ENCODE measurements around the gene ATG9B. TPM values are rescaled to one million over a fixed set of nuclear protein-coding genes. Genes with fewer than 3 reads are reported as not detected.

ATG9B gene, protein sequence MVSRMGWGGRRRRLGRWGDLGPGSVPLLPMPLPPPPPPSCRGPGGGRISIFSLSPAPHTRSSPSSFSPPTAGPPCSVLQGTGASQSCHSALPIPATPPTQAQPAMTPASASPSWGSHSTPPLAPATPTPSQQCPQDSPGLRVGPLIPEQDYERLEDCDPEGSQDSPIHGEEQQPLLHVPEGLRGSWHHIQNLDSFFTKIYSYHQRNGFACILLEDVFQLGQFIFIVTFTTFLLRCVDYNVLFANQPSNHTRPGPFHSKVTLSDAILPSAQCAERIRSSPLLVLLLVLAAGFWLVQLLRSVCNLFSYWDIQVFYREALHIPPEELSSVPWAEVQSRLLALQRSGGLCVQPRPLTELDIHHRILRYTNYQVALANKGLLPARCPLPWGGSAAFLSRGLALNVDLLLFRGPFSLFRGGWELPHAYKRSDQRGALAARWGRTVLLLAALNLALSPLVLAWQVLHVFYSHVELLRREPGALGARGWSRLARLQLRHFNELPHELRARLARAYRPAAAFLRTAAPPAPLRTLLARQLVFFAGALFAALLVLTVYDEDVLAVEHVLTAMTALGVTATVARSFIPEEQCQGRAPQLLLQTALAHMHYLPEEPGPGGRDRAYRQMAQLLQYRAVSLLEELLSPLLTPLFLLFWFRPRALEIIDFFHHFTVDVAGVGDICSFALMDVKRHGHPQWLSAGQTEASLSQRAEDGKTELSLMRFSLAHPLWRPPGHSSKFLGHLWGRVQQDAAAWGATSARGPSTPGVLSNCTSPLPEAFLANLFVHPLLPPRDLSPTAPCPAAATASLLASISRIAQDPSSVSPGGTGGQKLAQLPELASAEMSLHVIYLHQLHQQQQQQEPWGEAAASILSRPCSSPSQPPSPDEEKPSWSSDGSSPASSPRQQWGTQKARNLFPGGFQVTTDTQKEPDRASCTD
- polyA plus RNA-seq (2013, experiment 1 of 2) = 2.4 TPM
- polyA plus RNA-seq (2013, experiment 2 of 2) = 1.8 TPM

DNA sequence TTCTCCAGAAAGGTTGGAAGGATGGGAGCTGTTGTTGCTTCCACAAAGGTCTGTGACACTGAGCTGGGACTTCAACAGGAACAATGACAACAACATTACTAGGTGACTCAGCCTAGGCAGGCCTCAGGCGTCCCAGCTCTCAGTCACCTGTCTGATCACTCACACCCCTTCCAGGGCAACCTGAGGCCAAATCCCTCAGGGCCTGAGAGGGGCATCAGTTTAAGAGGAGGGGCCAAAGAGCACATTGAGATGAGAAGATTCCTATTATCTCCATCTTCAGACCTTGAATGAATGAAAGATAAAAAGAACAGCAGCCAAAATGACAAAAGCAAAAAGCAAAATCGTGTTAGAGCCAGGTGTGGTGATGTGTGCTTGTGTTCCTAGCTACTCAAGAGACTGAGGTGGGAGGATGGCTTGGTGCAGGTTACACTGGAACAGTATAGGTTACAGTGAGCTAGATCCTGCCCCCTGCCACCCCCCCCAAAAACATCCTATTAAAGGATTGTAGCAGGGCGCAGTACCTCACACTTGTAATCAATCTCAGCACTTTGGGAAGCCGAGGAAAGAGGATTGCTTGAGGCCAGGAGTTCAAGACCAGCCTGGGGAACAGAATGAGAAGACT lies at the start of gene ATG9B:
ATG9B (minus strand) TSS at position 60 of the 622 bp plus-strand sequence. CDS start 71 bp downstream, outside the sequence.
- Histone ChIP-seq H3K9me3 (ENCODE audit: control insufficient read depth, low read length) (no peaks in the 10 kb centered on the region), H3K4me3 (ENCODE audit: extremely low read depth, insufficient read depth, low read length, poor library complexity, severe bottlenecking) (no peak within 1 kb of the TSS), H3K36me3 (ENCODE audit: control insufficient read depth, insufficient read depth, low read length) (no peaks in the 10 kb centered on the region), H3K27ac (ENCODE audit: low read depth, low read length, severe bottlenecking) (no peak within 1 kb of the TSS), H3K4me1 (ENCODE audit: control insufficient read depth, insufficient read depth, low read length, poor library complexity, severe bottlenecking) (peaks cover 29% of the 10 kb centered on the region)
- 83 to 100% methylated on average over 2 of the region's 4 CpGs for WGBS, 2 experiments (ENCODE audit: insufficient coverage in 2 of 2)

DNA sequence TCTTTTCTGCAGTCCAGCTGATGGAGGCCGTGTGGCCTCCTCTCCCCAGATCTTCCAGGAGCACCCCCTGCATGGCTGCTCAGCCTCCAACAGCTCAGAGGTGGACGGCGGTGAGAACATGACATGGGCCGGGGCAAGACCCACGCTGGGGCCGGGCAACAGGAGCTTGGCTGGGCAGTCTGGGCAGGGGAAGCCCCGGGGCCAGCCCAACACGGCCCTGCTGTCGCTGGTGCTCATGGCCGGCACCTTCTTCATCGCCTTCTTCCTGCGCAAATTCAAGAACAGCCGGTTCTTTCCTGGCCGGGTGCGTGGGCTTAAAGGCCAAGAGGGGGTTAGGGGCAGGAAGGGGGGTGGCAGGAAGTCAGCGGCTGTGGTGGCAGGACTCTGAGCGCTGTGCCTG lies 49.7 kb upstream of the ATG9B start:
- Histone ChIP-seq H3K36me3 (ENCODE audit: control insufficient read depth, insufficient read depth, low read length) (peaks cover 88% of the 10 kb centered on the region), H3K4me1 (ENCODE audit: control insufficient read depth, insufficient read depth, low read length, poor library complexity, severe bottlenecking) (peaks cover 16% of the 10 kb centered on the region), H3K9me3 (ENCODE audit: control insufficient read depth, low read length) (no peaks in the 10 kb centered on the region), H3K4me3 (ENCODE audit: extremely low read depth, insufficient read depth, low read length, poor library complexity, severe bottlenecking) (no peak overlapping the region), H3K27ac (ENCODE audit: low read depth, low read length, severe bottlenecking) (no peak overlapping the region)
- 92 to 99% methylated on average over 8 to 13 of the region's 17 CpGs for WGBS, 2 experiments (ENCODE audit: insufficient coverage in 2 of 2)

DNA sequence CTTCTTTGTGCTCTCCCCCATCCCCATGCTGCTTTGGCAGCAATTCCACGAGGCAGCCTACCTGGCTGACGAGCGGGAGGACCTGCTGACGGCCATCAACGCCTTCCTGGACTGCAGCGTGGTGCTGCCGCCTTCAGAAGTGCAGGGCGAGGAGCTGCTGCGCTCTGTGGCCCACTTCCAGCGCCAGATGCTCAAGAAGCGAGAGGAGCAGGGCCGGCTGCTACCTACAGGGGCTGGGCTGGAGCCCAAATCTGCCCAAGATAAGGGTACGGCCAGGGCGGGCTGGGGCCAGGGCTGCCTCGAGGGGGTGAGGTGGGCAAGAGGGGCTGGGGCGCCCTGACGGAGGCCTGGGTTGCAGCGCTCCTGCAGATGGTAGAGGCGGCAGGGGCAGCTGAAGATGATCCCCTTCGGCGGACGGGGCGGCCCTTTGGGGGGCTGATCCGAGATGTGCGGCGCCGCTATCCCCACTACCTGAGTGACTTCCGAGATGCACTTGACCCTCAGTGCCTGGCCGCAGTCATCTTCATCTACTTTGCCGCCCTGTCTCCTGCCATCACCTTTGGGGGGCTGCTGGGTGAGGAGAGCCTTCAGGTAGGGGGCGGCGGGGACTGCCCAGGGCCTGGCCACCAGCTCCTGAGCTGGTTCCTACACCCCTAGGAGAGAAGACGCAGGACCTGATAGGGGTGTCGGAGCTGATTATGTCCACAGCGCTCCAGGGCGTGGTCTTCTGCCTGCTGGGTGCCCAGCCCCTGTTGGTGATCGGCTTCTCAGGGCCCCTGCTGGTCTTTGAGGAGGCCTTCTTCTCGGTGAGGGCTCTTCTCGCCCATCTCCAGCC lies 47.0 kb upstream of the ATG9B start:
- WGBS, 2 experiments (ENCODE audit: insufficient coverage in 2 of 2) = 92 to 96% methylated on average over 33 to 36 of the region's 39 CpGs
- Histone ChIP-seq H3K4me1 (ENCODE audit: control insufficient read depth, insufficient read depth, low read length, poor library complexity, severe bottlenecking) (peaks cover 15% of the 10 kb centered on the region), H3K36me3 (ENCODE audit: control insufficient read depth, insufficient read depth, low read length) (peaks cover 92% of the 10 kb centered on the region), H3K4me3 (ENCODE audit: extremely low read depth, insufficient read depth, low read length, poor library complexity, severe bottlenecking) (no peak overlapping the region), H3K27ac (ENCODE audit: low read depth, low read length, severe bottlenecking) (no peak overlapping the region), H3K9me3 (ENCODE audit: control insufficient read depth, low read length) (no peaks in the 10 kb centered on the region)

DNA sequence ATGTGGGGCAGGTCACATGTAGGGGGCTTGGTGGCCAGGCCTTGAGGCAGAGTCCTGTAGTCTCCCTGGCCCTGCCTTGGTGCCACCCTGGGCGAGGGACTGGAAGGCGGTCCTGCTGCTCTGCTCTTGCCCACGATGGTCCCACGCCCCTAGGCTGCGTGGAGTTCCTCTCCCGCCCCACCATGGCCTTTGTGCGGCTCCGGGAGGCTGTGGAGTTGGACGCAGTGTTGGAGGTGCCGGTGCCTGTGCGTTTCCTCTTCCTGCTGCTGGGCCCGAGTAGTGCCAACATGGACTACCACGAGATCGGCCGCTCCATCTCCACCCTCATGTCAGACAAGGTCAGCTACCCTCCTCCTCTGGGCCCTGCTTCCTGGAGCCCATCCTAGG lies 46.3 kb upstream of the ATG9B start:
- Histone ChIP-seq H3K9me3 (ENCODE audit: control insufficient read depth, low read length) (no peaks in the 10 kb centered on the region), H3K4me1 (ENCODE audit: control insufficient read depth, insufficient read depth, low read length, poor library complexity, severe bottlenecking) (peaks cover 15% of the 10 kb centered on the region), H3K27ac (ENCODE audit: low read depth, low read length, severe bottlenecking) (no peak overlapping the region), H3K36me3 (ENCODE audit: control insufficient read depth, insufficient read depth, low read length) (peaks cover 92% of the 10 kb centered on the region), H3K4me3 (ENCODE audit: extremely low read depth, insufficient read depth, low read length, poor library complexity, severe bottlenecking) (no peak overlapping the region)
- 93 to 99% methylated on average over 9 to 15 of the region's 15 CpGs for WGBS, 2 experiments (ENCODE audit: insufficient coverage in 2 of 2)

DNA sequence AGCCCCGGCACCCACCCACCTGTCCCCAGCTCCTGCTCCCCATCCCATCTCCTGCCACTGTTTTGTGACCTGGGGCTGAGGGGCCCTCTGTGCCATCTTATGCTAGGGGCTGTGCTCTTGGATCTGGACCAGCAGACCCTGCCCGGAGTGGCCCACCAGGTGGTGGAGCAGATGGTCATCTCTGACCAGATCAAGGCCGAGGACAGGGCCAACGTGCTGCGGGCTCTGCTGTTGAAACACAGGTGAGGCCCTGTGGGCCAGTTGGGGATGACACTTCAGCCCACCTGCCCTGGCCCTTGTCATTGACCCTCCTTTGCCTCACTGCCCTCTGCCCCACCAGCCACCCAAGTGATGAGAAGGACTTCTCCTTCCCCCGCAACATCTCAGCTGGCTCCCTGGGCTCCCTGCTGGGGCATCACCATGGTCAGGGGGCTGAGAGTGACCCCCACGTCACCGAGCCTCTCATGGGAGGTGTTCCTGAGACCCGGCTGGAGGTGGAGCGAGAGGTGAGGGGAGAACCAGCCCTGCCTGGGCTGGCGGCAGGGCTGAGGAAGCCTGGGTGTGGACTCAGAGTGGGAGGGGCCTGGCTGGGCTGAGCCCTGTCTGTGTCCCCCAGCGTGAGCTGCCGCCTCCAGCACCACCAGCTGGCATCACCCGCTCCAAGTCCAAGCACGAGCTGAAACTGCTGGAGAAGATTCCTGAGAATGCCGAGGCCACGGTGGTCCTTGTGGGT lies 45.7 kb upstream of the ATG9B start:
- 90 to 98% methylated on average over 7 to 13 of the region's 17 CpGs for WGBS, 2 experiments (ENCODE audit: insufficient coverage in 2 of 2)

DNA sequence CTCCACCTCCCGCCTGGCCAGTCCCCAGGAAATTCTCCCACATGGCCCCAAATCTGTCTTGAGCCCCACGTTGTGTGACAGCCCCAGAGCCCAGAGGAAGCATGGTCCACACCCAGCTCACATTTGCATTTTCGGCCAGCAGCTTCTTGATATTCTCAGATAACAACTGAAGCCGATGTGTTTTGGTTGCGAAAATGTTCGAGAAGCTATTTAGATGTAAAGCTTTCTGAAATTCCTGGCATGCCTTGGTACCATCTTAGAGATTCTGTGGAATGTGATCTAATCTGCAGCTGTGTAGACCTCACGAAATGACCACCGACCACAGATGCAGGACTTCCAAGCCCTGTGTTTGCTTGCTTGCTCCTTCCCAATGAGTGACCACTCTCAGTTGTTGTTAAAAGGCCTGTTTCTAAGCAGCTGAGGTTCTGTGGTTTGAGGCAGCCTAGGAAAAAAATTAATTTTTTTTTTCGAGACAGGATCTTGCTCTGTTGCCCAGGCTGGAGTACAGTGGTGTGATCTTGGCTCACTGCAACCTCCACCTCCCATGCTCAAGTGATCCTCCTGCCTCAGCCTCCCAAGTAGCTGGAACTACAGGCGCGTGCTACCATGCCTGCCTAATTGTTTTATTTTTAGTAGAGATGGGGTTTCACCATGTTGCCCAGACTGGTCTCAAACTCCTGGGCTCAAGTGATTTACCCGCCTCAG lies 43.9 kb upstream of the ATG9B start:
- H3K27ac ChIP-seq (ENCODE audit: low read depth, low read length, severe bottlenecking) = peak overlapping the region; percentile 81
- 67 to 72% methylated on average over 10 to 11 of the region's 12 CpGs for WGBS, 2 experiments (ENCODE audit: insufficient coverage in 2 of 2)
- peaks cover 92% of the 10 kb centered on the region for H3K36me3 ChIP-seq (ENCODE audit: control insufficient read depth, insufficient read depth, low read length)
- peaks cover 23% of the 10 kb centered on the region for H3K4me1 ChIP-seq (ENCODE audit: control insufficient read depth, insufficient read depth, low read length, poor library complexity, severe bottlenecking)
- no peaks in the 10 kb centered on the region for H3K9me3 ChIP-seq (ENCODE audit: control insufficient read depth, low read length)
- H3K4me3 ChIP-seq (ENCODE audit: extremely low read depth, insufficient read depth, low read length, poor library complexity, severe bottlenecking) = no peak overlapping the region

More for the DNA sequence above, 45.7 kb upstream of the ATG9B start:
- H3K27ac ChIP-seq (ENCODE audit: low read depth, low read length, severe bottlenecking) = no peak overlapping the region
- H3K4me3 ChIP-seq (ENCODE audit: extremely low read depth, insufficient read depth, low read length, poor library complexity, severe bottlenecking) = no peak overlapping the region
- no peaks in the 10 kb centered on the region for H3K9me3 ChIP-seq (ENCODE audit: control insufficient read depth, low read length)
- H3K36me3 ChIP-seq (ENCODE audit: control insufficient read depth, insufficient read depth, low read length) = peaks cover 92% of the 10 kb centered on the region
- H3K4me1 ChIP-seq (ENCODE audit: control insufficient read depth, insufficient read depth, low read length, poor library complexity, severe bottlenecking) = peaks cover 15% of the 10 kb centered on the region

DNA sequence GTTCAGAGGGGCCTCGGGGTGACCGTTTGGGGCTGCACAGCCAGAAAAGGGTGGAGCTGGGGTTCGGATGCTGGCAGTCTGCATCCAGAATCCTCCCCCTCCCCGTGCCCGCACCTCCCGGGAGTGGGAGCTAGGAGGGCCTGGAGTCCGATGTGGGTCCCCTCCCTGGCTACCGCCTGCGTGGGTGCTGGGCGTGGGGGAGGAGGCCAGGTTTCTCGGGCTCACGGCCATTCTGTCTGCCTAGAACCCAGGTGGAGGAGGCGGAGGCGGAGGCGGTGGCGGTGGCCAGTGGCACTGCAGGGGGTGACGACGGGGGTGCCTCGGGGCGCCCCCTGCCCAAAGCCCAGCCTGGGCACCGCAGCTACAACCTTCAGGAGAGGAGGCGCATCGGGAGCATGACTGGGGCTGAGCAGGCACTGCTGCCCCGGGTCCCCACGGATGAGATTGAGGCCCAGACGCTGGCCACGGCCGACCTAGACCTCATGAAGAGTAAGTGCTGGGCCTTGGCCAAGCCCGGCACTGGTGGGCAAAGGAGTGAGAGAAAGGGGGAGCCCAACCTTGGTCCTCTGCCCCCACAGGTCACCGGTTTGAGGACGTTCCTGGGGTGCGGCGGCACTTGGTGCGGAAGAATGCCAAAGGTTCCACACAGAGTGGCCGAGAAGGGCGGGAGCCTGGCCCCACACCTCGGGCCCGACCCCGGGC lies 42.1 kb upstream of the ATG9B start:
- Histone ChIP-seq H3K4me3 (ENCODE audit: extremely low read depth, insufficient read depth, low read length, poor library complexity, severe bottlenecking) (no peak overlapping the region), H3K27ac (ENCODE audit: low read depth, low read length, severe bottlenecking) (no peak overlapping the region), H3K4me1 (ENCODE audit: control insufficient read depth, insufficient read depth, low read length, poor library complexity, severe bottlenecking) (peaks cover 34% of the 10 kb centered on the region), H3K9me3 (ENCODE audit: control insufficient read depth, low read length) (no peaks in the 10 kb centered on the region), H3K36me3 (ENCODE audit: control insufficient read depth, insufficient read depth, low read length) (peaks cover 80% of the 10 kb centered on the region)
- 96% methylated on average over 36 to 39 of the region's 39 CpGs for WGBS, 2 experiments (ENCODE audit: insufficient coverage in 2 of 2)

DNA sequence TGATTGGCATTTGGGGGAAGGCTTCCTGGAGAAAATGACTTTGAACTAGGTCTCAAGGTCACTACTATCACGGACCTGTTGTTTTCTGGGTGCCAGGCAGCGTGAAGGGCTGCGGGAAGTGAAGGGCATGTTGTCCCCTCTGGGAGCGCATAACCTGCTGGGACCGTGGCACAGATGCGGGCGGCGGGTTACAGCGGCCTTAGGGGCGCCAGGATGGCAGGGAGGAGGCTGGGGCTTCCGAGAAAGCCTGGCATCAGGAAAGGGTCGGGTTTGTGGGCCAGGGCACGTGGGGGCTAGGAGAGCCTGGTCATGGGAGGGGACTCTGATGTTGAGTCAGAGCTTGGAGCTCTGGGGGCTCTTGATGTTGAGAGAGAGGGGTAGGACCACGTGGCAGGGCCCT lies 41.2 kb upstream of the ATG9B start:
- Histone ChIP-seq H3K27ac (ENCODE audit: low read depth, low read length, severe bottlenecking) (no peak overlapping the region), H3K4me3 (ENCODE audit: extremely low read depth, insufficient read depth, low read length, poor library complexity, severe bottlenecking) (no peak overlapping the region), H3K36me3 (ENCODE audit: control insufficient read depth, insufficient read depth, low read length) (peaks cover 71% of the 10 kb centered on the region), H3K9me3 (ENCODE audit: control insufficient read depth, low read length) (no peaks in the 10 kb centered on the region), H3K4me1 (ENCODE audit: control insufficient read depth, insufficient read depth, low read length, poor library complexity, severe bottlenecking) (peaks cover 41% of the 10 kb centered on the region)
- WGBS, 2 experiments (ENCODE audit: insufficient coverage in 2 of 2) = 98 to 99% methylated on average over 14 of the region's 14 CpGs

DNA sequence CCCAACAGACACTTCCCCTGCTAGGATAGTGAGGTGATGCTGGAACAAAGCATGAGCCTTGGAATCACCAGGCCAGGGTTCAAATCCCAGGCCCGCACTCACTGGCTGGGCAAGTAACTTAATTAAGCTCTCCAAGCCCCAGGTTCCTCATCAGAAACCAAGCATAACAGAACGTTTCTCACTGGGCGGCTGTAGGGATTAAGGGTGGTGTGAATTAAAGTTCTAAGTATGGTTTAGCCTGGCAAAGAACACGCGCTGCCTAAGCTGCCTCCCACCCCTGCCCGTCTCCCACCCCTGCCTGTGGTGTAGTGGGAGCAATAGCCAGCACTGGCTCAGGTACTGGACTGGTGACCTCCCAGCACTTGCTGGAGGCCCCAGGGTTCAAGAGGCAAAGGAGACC lies 40.7 kb upstream of the ATG9B start:
- H3K36me3 ChIP-seq (ENCODE audit: control insufficient read depth, insufficient read depth, low read length) = peaks cover 66% of the 10 kb centered on the region

More for the DNA sequence above, 40.7 kb upstream of the ATG9B start:
- H3K4me1 ChIP-seq (ENCODE audit: control insufficient read depth, insufficient read depth, low read length, poor library complexity, severe bottlenecking) = peaks cover 41% of the 10 kb centered on the region
- H3K27ac ChIP-seq (ENCODE audit: low read depth, low read length, severe bottlenecking) = no peak overlapping the region
- no peak overlapping the region for H3K4me3 ChIP-seq (ENCODE audit: extremely low read depth, insufficient read depth, low read length, poor library complexity, severe bottlenecking)
- WGBS, 2 experiments (ENCODE audit: insufficient coverage in 2 of 2) = 96 to 100% methylated on average over 1 to 5 of the region's 6 CpGs
- H3K9me3 ChIP-seq (ENCODE audit: control insufficient read depth, low read length) = no peaks in the 10 kb centered on the region

Measured in mesodermal cell (in vitro differentiated cells).